ENCODE measurements around the gene MB.

DNA sequence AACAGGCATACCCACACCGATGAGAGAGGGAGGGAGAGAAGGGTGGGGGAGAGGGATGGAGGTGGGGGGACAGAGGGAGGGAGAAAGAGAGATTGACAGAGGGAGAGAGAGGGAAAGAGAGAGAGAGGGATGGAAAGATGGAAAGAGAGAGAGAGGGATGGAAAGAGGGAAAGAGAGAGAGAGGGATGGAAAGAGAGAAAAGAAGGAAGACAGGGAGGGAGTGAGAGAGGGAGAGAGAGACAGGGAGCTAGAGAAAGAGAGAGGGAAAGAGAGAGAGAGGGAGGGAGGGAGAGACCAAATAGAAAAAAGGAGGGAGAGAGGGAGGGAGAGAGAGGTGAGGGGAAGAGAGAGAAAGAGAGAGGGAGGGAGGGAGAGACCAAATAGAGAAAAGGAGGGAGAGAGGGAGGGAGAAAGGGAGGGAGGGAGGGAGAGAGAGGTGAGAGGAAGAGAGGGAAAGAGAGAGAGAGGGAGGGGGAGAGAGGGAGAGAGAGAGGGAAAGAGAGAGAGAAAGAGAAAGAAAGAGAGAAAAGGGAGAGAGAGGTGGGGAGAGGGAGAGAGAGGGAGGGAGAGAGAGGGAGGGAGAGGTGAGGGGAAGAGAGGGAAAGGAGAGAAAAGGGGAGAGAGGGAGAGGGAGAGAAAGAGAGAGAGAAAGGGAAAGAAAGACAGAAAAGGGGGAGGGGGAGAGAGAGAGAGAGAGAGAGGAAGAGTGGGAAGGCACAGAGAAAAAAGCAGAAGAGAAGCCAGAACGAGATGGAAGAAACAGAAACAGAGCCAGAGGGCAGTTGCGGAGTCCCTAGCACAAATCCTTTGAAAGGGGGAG lies 23.8 kb downstream of the MB start:
- TF ChIP-seq ZNF274 (IDR thresholded peaks at IDR 0.05; ENCODE audit: low read depth, low read length) (no peak), YY1 (IDR thresholded peaks at IDR 0.05; ENCODE audit: insufficient read depth, insufficient read length) (no peak), SUZ12 (IDR thresholded peaks at IDR 0.05; ENCODE audit: extremely low read depth, insufficient read depth, insufficient read length) (no peak)
